ENCODE data around the gene RILP.

Gene RILP

GRCh38 chr17:1646199-1646875 lies 3.3 kb downstream of the RILP start:
- no peak for DNase-seq

GRCh38 chr17:1645207-1646171 lies 4.2 kb downstream of the RILP start, which contains the start of gene SCARF1:
Gene SCARF1, minus strand, starts transcription at chr17:1645732. Its CDS starts 35 bp downstream, at chr17:1645697.
- no peak for DNase-seq

- no peak for DNase-seq
Measured at GRCh38 chr17:1644493-1645206, 5.0 kb downstream of the RILP start.

DNA sequence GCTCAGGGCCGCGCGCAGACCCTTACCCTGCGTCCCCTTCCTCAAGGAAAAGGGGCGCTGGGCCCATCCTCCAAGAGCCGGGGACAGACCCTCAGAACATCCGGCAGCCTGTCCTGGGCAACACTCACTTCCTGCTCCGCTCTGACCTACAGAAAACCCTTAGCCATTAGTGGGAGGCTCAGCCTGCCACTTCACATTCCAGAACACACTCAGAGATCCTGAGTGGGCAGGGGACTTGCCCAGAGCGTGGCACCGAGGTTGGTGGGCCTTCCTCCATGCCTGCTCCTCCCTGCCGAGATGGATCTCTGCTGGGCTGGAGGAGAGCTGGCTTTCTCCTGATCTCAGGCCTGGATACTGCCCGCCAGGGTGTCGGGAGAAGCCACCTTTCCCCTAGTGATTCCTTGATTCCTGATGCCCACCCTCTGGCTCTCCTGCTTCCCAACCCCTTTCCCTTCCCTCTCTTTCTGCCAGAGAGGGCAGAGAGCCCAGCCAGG lies 5.6 kb downstream of the RILP start:
- no peak for DNase-seq

GRCh38 chr17:1643293-1643998 lies 6.2 kb downstream of the RILP start:
- DNase-seq: no peak

GRCh38 chr17:1641065-1641403 lies 8.6 kb downstream of the RILP start:
- no peak for DNase-seq

- no peak for DNase-seq
Measured at GRCh38 chr17:1640329-1641064, 9.2 kb downstream of the RILP start.

- DNase-seq: no peak
Measured at GRCh38 chr17:1639549-1640180, 10.0 kb downstream of the RILP start.

DNA sequence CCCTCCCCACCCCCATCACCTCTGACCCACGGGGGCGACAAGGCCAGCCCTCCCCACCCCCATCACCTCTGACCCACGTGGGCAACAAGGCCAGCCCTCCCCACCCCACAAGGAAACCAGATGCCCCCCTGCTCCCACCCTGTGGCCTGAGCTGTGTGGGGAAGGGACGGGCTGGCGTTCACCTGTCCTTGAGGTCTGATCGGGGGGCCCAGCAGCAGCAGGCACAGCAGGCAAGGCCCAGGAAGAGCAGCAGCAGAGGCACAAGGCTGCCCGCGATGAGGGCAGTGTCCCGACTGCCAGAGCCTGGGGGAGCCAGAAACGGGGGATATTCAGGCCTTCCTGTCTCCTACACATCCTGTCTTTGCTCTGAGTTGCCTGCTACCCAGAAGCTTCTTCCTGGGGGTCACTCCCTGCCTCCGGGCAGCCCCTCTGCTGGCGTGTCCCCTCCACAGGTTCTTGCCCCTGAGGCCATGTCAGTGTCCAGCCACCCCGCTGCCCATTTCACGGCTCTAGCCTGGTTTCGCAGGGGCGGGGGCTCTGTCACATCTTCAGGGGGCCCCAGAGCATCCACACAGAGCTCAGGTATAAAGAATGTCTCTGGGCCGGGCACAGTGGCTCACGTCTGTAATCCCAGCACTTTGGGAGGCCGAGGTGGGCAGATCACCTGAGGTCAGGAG lies 10.9 kb downstream of the RILP start:
- no peak for DNase-seq

DNA sequence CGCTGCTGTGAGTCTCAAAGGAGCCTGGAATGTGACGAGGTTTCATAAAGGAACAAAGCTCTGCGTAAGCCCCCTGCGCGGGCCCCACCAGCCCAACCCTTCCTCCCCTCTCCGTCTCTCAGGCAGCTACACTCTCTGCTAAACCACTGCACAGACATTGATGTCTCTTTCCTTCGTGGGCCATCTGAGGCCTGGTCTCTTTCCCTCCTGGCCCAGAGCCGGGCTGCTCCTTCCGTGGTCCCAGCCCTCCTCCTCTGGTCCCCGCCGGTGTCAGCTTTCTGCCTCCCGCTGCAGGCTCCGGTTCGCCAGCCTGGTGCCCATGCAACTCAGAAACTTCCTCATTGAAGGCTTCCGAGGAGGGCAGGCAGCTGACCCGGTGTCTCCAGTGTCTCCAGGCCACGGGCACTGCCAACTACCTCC lies 11.5 kb downstream of the RILP start:
- no peak for DNase-seq

DNA sequence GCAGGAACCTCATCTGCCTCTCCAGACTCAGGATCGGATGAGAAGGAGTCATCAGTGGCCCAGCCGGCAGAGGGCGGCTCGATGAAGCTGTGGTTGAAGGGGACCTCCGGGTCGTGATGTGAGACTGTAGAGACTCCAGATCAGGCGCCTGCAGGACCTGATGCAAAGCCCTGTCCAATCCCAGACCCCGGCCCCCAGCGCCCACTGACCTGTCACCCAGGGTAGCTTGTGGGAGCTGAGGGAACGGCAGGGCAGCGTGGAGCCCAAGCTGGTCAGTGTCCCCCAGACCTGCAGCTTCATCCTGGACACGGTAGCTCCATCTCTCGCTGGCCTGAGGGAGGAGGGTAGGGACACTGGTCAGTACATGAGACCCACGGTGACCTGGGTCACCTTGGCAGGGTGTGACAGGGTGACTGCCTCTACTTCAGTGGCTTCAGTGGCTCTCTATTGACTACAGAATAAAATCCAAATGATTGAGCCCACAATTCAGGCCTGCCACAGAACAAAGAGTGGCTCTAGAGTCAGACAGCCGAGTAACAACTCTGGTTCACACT lies 12.9 kb downstream of the RILP start:
- no peak for DNase-seq

DNA sequence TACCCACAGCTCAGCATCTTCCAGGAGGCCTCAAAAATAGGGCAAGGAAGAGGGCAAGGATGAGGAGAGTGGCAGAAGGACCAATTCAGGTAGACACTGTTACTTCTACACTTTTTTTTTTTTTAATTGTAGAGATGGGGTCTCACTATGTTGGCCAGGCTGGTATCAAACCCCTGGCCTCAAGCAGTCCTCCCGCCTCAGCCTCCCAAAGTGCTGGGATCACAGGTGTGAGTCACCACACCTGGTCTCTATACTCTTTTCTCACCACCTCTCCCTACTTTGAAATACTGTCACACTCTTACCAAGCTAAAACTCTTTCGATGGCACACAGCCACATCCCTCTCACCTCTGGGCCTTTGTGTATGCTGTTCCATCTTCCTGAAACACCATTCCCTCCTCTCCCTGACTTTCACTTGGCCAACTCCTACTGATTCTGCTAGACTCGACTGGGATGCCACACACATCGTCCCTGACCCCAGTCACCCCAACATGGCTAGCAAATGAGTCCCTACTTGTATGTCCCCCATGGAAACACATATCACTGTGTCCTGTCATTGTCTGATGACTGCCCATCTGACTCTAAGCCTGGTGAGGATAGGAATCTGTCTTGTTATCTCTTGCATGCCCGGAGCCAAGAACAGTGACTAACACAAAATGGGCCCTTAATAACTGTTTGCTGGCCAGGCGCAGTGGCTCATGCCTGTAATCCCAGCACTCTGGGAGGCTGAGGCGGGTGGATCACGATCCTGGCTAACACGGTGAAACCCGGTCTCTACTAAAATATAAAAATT lies 13.8 kb downstream of the RILP start:
- DNase-seq: no peak

GRCh38 chr17:1634841-1635650 lies 14.6 kb downstream of the RILP start:
- no peak for DNase-seq

- DNase-seq: no peak
Measured at GRCh38 chr17:1630662-1631061, 19.0 kb downstream of the RILP start.

- DNase-seq: no peak
Measured at GRCh38 chr17:1629504-1630310, 20.0 kb downstream of the RILP start.

DNA sequence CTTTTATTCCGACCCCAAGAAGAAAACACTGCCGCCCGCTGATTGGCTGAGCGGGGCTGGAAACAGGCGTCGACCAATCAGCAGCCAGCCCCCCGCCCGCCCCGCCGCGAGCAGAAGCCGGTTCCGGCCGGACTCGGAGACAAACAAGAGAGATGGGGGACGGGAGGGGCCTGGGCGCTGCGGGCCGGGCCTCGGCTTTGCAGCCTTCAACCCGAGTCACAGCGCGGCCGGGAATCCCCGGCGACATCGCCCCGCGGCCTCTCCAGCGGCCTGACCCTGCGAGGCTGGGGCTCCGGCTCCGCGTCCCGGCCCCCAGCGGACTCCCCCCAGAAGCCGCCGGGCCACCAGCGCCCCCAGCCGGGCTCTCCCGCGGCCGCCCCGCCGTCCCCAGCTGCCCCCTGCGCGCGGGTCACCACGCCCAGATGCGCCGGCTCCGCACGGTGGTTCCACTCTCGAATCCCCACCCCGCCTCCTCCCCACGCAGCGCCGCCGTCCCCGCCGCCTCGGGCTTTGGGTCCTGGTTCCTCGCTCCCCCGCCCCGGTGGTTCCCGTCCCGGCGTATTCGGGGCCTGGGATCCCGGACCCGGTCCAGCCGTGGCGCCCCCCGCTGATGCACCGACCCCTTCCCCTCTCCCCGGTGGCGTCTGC lies 20.7 kb downstream of the RILP start:
- DNase-seq: peak; percentile 37

Data from GOT3 (cell line).